ENCODE data around the gene PROM1. TPM values are rescaled to one million over a fixed set of nuclear protein-coding genes. Genes with fewer than 3 reads are reported as not detected.

Gene PROM1
- total and polyA plus RNA-seq, 2 of the 8 experiments (the other 6 are each of a cell fraction or from before 2014, with no cell fraction given): 36.0 to 59.7 TPM

DNA sequence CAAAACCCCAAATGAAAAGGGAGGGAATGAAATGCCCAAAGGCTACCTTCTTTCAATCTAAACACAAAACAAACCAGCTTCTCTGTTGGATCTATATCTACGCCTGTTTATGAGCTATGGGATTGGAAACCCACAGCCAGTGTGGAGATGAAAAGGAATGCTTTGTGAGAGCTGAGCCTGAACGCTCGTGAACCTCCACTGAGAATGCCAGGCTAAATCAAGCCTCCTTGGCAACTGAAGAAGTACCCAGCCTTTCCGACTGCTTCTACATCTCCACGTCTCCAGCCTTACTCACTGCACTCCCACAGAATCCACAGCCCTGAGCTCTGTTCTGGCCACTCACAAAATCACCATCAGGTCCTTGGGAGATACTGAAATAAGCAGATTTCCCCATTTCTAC, 31.8 kb downstream of the PROM1 start:
- no peak for FAIRE-seq
- CTCF ChIA-PET (ENCODE audit: partially characterized antibody): interaction anchor here (2.0 kb wide), 1 partner anchor 154 kb away, joined by 7 read pairs; no protein-coding TSS in a partner anchor
- H4K20me1 ChIP-seq (replicated peaks in 1 of 2; ENCODE audit: control insufficient read depth in 1 of 2, insufficient read depth in 2 of 2, low read length in 2 of 2): peaks cover 3 to 5% of the 10 kb centered on the region in 2 experiments
- TF ChIP-seq, protein P1, sequence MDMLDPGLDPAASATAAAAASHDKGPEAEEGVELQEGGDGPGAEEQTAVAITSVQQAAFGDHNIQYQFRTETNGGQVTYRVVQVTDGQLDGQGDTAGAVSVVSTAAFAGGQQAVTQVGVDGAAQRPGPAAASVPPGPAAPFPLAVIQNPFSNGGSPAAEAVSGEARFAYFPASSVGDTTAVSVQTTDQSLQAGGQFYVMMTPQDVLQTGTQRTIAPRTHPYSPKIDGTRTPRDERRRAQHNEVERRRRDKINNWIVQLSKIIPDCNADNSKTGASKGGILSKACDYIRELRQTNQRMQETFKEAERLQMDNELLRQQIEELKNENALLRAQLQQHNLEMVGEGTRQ (IDR thresholded peaks at IDR 0.05; ENCODE audit: low read length): no peak
- TF ChIP-seq, protein P2, sequence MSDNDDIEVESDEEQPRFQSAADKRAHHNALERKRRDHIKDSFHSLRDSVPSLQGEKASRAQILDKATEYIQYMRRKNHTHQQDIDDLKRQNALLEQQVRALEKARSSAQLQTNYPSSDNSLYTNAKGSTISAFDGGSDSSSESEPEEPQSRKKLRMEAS (IDR thresholded peaks at IDR 0.05): no peak
- no peak for TF ChIP-seq SUZ12 (IDR thresholded peaks at IDR 0.05; ENCODE audit: low read length)
- no peak for TF ChIP-seq YY1 (IDR thresholded peaks at IDR 0.05; ENCODE audit: low read depth, low read length)
- TF ChIP-seq RAD21 (IDR thresholded peaks at IDR 0.05 in 1 of 2, conservative IDR thresholded peaks at IDR 0.05 in 1 of 2; ENCODE audit: low read depth in 2 of 2, low read length in 2 of 2): no peak
- no peak for TF ChIP-seq RFX5 (IDR thresholded peaks at IDR 0.05; ENCODE audit: borderline replicate concordance, low read depth, low read length)
- TF ChIP-seq RBBP5 (IDR thresholded peaks at IDR 0.05; ENCODE audit: borderline replicate concordance, low read depth, low read length): no peak
- no peak for TF ChIP-seq SP4 (IDR thresholded peaks at IDR 0.05; ENCODE audit: low read length)
- no peak for TF ChIP-seq CBX5 (IDR thresholded peaks at IDR 0.05; ENCODE audit: low read depth, low read length)
- TF ChIP-seq ZNF274 (IDR thresholded peaks at IDR 0.05; ENCODE audit: borderline replicate concordance, extremely low read depth, low read length): no peak
- TF ChIP-seq EGR1 (IDR thresholded peaks at IDR 0.05; ENCODE audit: borderline replicate concordance, low read depth, low read length): no peak
- no peak for TF ChIP-seq TEAD4 (IDR thresholded peaks at IDR 0.05; ENCODE audit: low read depth, low read length)
- no peak for TF ChIP-seq TAF7 (optimal IDR thresholded peaks at IDR 0.05; ENCODE audit: borderline replicate concordance, low read depth, low read length)

More for the DNA sequence above, 31.8 kb downstream of the PROM1 start:
- H4K5ac ChIP-seq (ENCODE audit: insufficient read length, low read depth, low read length): no peak overlapping the region
- no peak overlapping the region for H3K4ac ChIP-seq (replicated peaks; ENCODE audit: insufficient read length, low read depth, low read length)
- peaks cover 0 to 2% (median 0%) of the 10 kb centered on the region in 4 experiments; a peak in 1 of 7 replicates for H3K4me1 ChIP-seq (replicated peaks in 1 of 4; ENCODE audit: control insufficient read depth in 3 of 4, insufficient read depth in 4 of 4, low read length in 3 of 4)
- no peak overlapping the region for H3K9ac ChIP-seq (replicated peaks in 1 of 4; ENCODE audit: extremely low read depth in 1 of 4, low read depth in 3 of 4, low read length in 3 of 4)
- H3K4me3 ChIP-seq (ENCODE audit: extremely low read depth in 1 of 4, insufficient read depth in 2 of 4, low read depth in 3 of 4, low read length in 4 of 4): no peak overlapping the region
- H4K91ac ChIP-seq (replicated peaks; ENCODE audit: insufficient read length, low read length): no peak overlapping the region
- no peak overlapping the region for H2BK15ac ChIP-seq (ENCODE audit: low read length)
- no peak for DNase-seq (ENCODE audit: low read depth in 1 of 2, low spot score in 2 of 2)
- no peak overlapping the region for H3K23ac ChIP-seq (ENCODE audit: insufficient read length)
- no peaks in the 10 kb centered on the region for H3K23me2 ChIP-seq (ENCODE audit: low read depth, low read length)
- no peak overlapping the region for H2AK5ac ChIP-seq (ENCODE audit: low read depth, low read length)
- H3K9me3 ChIP-seq (ENCODE audit: insufficient read depth in 2 of 2, low read depth in 1 of 2, low read length in 1 of 2): no peaks in the 10 kb centered on the region
- peaks cover 2 to 41% of the 10 kb centered on the region in 2 experiments; a peak in 2 of 4 replicates for H3K79me2 ChIP-seq (ENCODE audit: control insufficient read depth in 1 of 2, insufficient read depth in 2 of 2, low read length in 2 of 2)
- no peak overlapping the region for H2AFZ ChIP-seq (ENCODE audit: low read length)
- H4K8ac ChIP-seq (ENCODE audit: extremely low read depth, insufficient read depth, low read length): no peak overlapping the region
- H3K27me3 ChIP-seq (replicated peaks in 1 of 4; ENCODE audit: control insufficient read depth in 3 of 4, extremely low read depth in 1 of 4, insufficient read depth in 3 of 4, low read length in 3 of 4): no peaks in the 10 kb centered on the region
- peaks cover 5% of the 10 kb centered on the region for H3K79me1 ChIP-seq (ENCODE audit: low read depth, low read length)
- no peak overlapping the region for H3K18ac ChIP-seq (ENCODE audit: extremely low read depth, low read length)
- WGBS, 2 experiments (ENCODE audit: extremely low coverage in 1 of 2, insufficient coverage in 1 of 2, insufficient read length in 1 of 2, insufficient replicate concordance in 2 of 2, low coverage in 1 of 2, low lambda C conversion rate in 2 of 2, missing lambda C conversion rate in 1 of 2): 85% methylated on average over 5 of the region's 5 CpGs; no CpG with 5 or more reads in 1 of the 2 experiments
- H3K36me3 ChIP-seq (ENCODE audit: control insufficient read depth in 2 of 4, insufficient read depth in 4 of 4, low read length in 3 of 4): peaks cover 0 to 3% (median 0%) of the 10 kb centered on the region in 4 experiments; a peak in 2 of 8 replicates
- no peak overlapping the region for H3K14ac ChIP-seq (ENCODE audit: insufficient read length)
- no peak overlapping the region for H2BK5ac ChIP-seq (ENCODE audit: low read depth, low read length)
- no peak overlapping the region for H3K4me2 ChIP-seq (ENCODE audit: insufficient read depth in 1 of 2, low read depth in 2 of 2, low read length in 2 of 2)
- H3K56ac ChIP-seq (replicated peaks; ENCODE audit: insufficient read length, low read depth, low read length): no peak overlapping the region
- H3K27ac ChIP-seq (ENCODE audit: low read depth, low read length): no peak overlapping the region
- H2BK20ac ChIP-seq (ENCODE audit: low read length): no peak overlapping the region
- no peak overlapping the region for H2BK12ac ChIP-seq (ENCODE audit: low read depth, low read length)
- POLR2A ChIA-PET (ENCODE audit: partially characterized antibody): no interaction called here
- no peak overlapping the region for H2BK120ac ChIP-seq (replicated peaks; ENCODE audit: low read depth, low read length)

Data from H1 (cell line).